ENCODE data around the gene CBX8.

The CBX8 gene

DNA sequence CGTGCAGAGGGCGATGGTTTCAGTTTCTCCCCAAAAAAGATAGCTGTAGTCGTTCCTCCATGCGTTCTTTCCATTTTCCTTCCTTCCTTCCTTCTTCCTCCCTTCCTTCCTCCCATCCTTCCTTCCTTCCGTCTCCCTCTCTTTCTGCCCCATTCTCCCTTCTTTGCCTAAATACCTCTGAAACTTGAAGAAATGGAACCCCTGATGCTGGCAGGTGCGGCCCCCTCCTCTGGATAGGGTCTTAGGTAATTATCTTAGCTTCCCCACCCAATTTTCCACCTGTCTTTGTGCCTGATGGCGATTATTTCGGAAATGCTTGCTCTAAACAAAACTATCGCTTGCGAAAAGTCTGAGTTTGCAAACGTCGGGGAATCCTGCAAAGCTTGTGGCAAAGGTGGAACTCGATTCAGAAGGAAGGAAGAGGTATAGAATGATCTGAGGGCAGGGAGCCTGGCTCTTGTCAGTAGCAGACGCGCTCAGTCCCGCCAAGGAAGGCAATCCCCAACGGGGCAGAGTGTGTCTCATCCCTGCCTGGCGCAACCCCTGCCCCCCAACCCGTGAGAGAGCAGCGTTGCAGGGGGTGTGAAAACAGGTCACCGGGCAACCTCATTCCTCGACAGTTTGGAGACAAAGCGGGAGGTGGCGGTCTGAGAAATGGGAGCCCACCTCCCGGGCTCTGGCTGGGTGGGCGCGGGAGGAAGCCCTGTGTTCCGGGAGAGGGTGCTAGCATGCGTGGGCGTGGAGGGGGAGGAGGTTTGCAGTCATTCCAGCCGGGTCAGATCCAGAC is 2.9 kb upstream of the CBX8 start:
- DNase-seq (ENCODE audit: extremely low spot score), result no peak
- TF ChIP-seq, protein P1, sequence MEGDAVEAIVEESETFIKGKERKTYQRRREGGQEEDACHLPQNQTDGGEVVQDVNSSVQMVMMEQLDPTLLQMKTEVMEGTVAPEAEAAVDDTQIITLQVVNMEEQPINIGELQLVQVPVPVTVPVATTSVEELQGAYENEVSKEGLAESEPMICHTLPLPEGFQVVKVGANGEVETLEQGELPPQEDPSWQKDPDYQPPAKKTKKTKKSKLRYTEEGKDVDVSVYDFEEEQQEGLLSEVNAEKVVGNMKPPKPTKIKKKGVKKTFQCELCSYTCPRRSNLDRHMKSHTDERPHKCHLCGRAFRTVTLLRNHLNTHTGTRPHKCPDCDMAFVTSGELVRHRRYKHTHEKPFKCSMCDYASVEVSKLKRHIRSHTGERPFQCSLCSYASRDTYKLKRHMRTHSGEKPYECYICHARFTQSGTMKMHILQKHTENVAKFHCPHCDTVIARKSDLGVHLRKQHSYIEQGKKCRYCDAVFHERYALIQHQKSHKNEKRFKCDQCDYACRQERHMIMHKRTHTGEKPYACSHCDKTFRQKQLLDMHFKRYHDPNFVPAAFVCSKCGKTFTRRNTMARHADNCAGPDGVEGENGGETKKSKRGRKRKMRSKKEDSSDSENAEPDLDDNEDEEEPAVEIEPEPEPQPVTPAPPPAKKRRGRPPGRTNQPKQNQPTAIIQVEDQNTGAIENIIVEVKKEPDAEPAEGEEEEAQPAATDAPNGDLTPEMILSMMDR (IDR thresholded peaks at IDR 0.05; ENCODE audit: control extremely low read depth, extremely low read depth, low read depth, missing control alignments), result no peak
- POLR2A ChIA-PET, result no interaction called here
- CTCF ChIA-PET, result interaction anchor here (1.1 to 1.8 kb wide), 2 partner anchors 18 to 42 kb away, joined by 3 to 4 read pairs; no protein-coding TSS in a partner anchor

DNA sequence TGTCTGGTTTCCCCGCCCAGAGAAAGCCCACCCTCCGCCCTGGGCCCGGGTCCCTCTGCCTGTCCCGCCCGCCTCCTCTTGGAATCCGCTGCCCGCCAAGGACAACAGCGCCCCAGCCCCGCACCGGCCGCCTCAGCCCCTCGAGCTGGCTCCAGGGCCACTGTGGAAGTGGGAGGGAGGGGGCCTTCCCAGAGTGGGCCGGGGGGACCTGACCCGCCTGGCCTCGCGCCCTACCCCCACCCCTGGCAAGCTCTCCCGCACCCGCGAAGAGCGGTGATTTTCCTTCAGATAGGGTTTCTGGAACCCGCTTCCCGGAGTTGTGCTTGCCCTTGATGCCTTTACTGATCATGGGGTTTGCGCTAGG is 2.3 kb upstream of the CBX8 start:
- DNase-seq (ENCODE audit: extremely low spot score), result no peak
- CTCF ChIA-PET, result interaction anchor here (1.1 to 1.8 kb wide), 2 partner anchors 18 to 42 kb away, joined by 3 to 4 read pairs; no protein-coding TSS in a partner anchor
- POLR2A ChIA-PET, result no interaction called here
- TF ChIP-seq, protein P1 (IDR thresholded peaks at IDR 0.05; ENCODE audit: control extremely low read depth, extremely low read depth, low read depth, missing control alignments), result no peak

DNA sequence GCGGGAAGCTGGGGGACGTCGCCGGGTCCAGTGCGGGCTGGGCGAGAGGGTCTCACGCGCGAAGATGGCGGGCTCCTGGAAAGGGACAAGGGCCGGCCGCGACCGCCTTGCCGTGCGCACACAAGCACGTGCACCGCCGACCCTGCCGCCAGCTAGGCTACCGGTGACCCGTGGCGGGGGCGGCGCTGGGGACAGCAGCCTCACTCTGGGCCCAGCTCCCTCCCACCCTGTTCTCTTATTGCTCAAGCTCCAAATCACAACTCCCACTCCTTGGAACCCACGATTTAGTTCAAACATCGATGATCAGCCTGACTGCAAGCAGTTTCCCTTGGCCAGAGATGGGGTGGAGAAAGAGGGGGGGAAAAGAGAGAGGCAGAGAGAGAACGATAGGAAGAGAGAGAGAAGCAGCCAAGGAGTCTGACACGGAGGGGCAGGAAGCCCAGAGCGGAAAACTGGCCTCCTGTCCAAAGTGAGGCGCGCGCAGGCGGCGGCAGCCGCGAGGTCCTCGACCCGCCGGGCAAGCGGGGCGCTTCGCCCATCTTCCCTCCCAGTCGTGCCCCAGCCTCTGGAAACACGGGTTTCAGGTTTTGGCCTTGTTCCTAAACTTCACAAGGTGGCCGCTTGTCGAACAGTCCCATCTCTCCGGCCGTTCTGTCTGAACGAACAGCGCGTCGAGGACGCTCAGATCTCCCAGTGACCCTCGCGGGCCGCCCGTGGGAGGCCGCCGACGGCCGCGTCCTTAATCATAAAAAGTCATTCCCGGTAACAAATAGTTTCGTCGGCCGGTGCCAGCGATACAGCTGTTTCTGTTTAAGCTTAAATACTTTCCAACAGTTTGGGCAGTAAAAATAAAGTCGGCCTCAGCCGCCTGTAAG is 1.7 kb upstream of the CBX8 start:
- no peak for DNase-seq (ENCODE audit: extremely low spot score)
- TF ChIP-seq, protein P1 (IDR thresholded peaks at IDR 0.05; ENCODE audit: control extremely low read depth, extremely low read depth, low read depth, missing control alignments), result no peak
- ChIA-PET CTCF (interaction anchor here (1.1 to 1.8 kb wide), 3 partner anchors 16 to 43 kb away, joined by 3 to 4 read pairs (median 4); no protein-coding TSS in a partner anchor), POLR2A (no interaction called here)

DNA sequence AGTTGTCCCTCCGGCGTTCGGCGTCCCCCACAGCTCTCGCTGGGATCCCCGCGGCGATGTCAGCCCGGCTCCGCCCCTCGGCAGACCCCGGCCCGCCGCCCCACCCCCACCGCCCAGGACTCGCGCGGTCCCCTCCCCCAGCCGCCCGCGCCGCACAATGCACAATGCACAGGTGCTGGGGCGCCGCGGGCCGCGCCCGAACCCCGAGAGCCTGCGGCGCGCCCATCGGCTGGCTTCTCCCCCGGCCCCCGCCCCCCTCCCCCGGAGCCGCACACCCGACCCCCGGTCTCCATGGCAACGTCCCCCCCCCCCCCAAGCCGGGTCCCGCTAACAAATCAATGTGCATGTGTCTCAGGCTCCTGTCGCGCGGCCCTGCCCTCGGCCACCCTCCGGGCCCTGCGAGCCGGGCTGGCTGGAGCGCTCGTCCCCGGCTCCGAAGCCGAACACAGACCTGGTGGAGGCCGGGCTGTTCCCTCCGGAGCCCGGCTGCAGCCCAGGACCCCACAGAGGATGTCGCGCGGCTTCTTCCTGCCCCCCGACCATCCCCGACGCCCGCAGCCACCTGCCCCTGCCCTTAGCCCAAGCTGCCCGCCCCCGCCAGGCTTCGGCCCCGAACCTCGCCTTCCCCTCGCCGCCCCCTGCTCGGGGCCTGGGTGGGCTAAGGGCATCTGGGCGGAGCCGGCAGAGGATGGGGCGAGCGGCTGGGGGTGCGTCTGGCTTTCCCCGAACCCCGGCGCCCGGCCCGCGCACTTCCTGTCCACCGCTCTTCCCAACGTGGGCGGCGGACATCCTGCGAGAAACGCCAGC is 818 bp upstream of the CBX8 start:
- no peak for DNase-seq (ENCODE audit: extremely low spot score)
- ChIA-PET CTCF (interaction anchor here (0.7 to 1.7 kb wide), 10 partner anchors 13 to 57 kb away, joined by 3 to 7 read pairs (median 4); partner anchors contain the start of gene CBX4), POLR2A (interaction anchor here (0.6 to 1.4 kb wide), 3 partner anchors 39 to 309 kb away, joined by 3 to 10 read pairs (median 4); partner anchors contain the start of gene CBX4)
- TF ChIP-seq, protein P1 (IDR thresholded peaks at IDR 0.05; ENCODE audit: control extremely low read depth, extremely low read depth, low read depth, missing control alignments), result no peak

DNA sequence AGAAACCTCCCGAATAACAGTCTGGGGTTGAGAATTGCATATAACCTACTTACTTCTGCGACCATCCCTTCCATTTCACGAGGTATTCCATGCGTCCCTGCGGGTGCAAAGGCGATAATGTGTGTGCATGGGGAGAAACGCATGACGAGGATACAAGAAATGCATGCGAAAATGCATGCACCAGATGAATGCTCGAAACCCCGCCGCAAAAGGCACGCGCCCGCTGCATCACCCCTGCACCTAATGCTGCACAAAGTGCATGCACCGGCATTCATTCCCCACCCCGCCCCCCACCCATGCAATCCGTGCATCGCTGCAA is 474 bp downstream of the CBX8 start:
- ChIA-PET POLR2A (interaction anchor here (0.6 to 1.4 kb wide), 3 partner anchors 32 to 43 kb away, joined by 3 to 10 read pairs (median 4); partner anchors contain the start of gene CBX4), CTCF (interaction anchor here (0.6 to 1.7 kb wide), 12 partner anchors 9 to 56 kb away, joined by 3 to 7 read pairs (median 4); partner anchors contain the start of gene CBX4)
- TF ChIP-seq, protein P1 (IDR thresholded peaks at IDR 0.05; ENCODE audit: control extremely low read depth, extremely low read depth, low read depth, missing control alignments), result no peak
- no peak for DNase-seq (ENCODE audit: extremely low spot score)

All from GM10248 (cell line).